ENCODE measurements around the gene PRR19.
A peak's percentile ranks its signal among the peaks of the same experiment; 100 is the strongest.

Gene PRR19

DNA sequence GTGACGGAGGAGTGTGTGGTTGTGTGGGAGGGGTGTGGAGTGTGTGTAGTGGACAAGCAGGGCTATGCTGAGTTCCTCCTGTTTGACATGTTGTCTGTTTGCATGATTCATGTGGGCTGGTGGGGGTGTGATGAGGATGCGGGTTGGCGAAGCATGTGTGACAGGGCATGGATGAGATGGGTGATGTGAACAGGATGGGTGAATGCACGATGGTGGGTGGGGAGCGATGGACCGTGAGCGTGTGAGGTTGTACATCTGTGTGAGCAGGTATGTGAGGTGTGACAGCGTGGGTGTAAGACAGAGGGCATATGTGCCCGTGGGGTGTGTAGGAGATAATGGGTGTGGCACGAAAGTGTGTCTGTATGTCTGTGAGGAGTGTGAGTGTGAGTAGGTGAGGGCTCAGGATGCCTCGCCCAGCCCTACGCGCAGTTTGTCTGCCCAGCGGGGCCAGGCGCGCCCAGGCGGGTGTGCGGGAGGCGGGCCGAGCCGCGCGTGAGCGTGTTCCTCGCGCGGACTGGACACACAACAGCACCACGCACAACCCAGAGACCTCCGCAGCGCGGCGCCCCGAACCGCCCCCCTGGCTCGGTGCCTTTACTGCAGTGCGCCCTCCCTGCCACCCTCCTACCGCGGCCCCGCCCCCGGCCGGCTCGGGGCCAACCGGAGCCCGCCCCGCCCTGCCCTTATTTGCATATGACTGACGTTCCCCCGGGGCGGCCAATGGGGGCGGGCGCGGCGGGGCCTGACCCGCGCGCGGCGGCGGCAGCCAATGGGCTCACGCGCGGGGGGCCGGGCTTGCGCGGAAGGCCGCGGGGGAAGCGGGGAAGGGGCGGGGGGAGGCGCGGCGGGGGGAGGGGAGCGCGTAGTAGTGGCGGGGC lies 18.5 kb upstream of the PRR19 start:
- peak; percentile 85 for DNase-seq (ENCODE audit: low read depth)

DNA sequence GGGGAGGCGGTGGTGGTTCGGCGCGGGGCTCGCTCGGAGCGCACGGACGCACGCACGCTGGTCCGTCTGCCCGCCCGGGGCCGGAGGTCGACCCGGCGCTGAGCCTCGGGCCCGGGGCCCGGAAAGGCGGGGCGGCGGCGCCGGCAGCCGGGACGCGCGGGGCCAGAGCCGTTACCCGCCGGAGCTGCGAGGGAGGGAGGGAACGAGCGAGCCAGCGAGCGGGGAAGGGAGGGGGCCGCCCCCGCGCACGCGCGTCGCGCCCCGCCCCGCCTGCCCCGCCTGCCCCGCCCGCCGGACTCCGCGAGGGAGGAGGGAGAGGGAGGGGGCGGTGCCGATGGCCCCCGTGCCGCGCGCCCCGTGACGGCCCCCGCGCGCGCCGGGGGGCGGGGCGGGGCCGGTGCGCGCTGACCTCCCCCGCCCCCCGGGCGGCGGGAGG lies 17.8 kb upstream of the PRR19 start:
- DNase-seq (ENCODE audit: low read depth) = no peak

DNA sequence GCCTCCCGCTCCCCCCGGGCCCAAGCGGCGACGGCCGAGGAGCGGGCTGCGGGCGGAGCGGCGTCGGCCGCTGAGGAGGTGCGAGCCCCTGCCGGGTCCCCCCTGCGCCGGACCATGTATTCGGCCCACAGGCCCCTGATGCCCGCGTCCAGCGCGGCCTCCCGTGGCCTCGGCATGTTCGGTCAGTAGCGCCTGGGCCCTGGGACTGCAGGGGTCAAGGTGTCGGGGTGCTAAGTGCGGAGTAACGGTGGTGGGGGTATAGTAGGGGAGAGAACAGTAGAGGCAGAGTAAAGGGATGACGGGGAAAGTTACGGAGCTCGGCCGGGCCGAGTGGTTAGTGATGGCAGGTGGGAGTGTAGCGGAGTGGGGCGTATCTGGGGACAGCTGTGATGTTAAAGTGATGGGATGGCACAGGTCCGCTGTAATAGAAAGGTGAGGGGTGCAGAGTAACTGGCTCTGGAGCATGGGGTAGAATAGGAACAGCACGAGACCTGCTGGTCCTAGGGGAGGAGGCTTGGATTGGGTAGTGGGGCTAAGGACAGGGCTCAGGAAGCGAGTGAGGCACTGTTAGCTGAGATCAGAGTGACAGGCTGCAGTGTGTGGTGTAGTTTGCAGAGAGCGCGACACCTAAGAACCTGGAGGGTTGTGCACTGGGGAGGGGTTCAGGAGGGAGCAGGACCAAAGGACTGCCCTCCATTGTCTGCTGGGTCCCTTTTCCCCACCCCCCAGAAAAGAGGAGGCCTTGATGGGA lies 17.2 kb upstream of the PRR19 start:
- DNase-seq (ENCODE audit: low read depth) = no peak

DNA sequence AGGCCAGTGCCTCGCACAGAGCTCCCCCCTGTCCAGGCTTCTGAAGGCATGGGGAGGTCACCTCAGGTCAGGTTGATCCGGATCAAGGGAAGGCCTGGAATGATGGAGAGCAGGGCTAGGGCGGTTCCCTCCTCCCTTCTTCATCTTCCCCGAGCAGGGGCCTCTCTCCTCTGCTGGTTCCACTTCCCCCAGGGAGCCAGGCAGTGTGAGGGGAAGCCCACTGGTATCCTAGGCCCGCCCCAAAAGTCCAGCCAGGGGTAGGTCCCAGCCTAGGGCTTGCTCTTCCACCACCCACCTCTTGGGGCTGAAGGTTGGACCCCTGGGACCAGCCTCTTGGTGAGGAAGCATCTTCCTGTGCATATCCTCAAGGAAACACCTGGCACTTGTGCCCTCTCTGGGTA lies 16.4 kb upstream of the PRR19 start:
- DNase-seq (ENCODE audit: low read depth) = no peak

DNA sequence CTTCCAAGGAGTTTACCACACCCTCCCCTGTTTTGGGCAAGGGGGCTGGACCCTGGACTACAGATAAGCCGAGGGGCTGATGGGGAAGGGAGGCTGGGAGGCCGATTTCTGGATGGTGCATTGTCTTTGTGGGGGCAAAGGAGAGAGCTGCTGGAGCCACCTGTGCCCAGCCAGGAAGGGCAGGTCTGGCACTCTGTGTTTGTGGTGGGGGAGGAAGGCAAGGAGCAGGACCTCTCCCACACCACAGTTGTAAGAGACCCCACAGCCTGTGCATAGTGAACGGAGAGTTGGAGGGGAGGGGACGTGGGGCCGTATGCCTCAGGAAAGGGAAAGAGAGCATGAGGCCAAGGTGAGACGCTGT lies 16.0 kb upstream of the PRR19 start:
- no peak for DNase-seq (ENCODE audit: low read depth)

DNA sequence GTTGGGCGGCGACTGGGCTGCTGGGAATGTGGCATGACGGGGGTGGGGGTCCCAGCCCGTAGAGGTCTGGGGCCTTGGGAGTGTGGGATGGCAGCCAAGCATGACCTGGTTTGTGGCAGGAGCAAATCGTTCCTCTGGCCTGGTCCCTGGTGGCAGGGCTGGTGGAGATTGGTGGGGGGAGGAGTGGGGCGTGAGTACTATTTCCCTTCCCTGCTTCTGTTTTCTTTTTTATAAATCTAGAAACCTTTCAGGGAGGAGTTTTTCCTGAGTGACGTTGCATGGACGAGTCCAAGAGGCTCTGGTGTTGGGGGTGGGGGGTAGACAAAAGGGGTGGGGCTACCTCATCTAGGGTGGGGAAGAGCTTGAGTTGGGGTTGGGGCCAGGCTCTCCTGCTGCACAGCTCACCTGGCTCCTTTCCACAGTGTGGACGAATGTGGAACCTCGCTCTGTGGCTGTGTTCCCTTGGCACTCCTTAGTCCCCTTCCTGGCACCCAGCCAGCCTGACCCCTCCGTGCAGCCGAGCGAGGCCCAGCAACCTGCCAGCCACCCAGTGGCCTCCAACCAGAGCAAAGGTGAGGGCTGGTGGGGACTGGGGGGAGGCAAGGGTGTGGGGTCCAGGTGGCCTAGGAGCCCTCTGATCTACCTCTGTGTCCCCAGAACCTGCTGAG lies 15.4 kb upstream of the PRR19 start:
- no peak for DNase-seq (ENCODE audit: low read depth)

DNA sequence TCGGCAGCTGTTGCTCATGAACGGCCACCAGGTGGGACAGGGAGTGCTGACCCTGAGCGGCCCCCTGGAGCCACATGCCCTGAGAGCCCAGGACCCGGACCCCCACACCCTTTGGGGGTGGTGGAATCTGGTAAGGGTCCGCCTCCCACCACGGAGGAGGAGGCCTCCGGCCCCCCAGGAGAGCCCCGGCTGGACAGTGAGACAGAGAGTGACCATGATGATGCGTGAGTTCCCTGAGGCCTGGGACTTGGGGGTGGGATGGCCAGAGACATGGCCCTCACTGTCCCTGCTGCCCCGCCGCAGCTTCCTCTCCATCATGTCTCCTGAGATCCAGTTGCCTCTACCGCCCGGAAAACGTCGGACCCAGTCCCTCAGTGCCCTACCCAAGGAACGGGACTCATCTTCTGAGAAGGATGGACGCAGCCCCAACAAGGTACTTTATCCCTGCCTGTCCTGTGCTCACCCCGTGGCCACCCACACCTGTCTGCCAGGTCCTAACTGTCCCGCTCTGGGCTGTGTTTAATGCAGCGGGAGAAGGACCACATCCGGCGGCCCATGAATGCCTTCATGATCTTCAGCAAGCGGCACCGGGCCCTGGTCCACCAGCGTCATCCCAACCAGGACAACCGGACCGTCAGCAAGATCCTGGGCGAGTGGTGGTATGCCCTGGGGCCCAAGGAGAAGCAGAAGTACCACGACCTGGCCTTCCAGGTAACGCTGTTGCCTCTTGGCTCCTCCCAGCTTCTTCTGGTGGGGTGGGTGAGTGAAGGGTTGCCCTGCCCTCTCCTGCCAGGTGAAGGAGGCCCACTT lies 14.7 kb upstream of the PRR19 start:
- no peak for DNase-seq (ENCODE audit: low read depth)

DNA sequence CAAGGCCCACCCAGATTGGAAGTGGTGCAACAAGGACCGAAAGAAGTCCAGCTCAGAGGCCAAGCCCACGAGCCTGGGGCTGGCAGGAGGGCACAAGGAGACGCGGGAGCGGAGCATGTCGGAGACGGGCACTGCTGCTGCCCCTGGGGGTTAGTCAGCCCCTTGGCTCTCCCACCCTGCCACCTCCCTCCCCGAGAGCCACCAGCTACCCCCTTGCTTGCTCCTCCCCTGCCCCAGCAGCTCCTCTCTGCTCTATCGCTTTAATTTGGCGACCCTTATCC lies 14.2 kb upstream of the PRR19 start:
- DNase-seq (ENCODE audit: low read depth) = no peak

DNA sequence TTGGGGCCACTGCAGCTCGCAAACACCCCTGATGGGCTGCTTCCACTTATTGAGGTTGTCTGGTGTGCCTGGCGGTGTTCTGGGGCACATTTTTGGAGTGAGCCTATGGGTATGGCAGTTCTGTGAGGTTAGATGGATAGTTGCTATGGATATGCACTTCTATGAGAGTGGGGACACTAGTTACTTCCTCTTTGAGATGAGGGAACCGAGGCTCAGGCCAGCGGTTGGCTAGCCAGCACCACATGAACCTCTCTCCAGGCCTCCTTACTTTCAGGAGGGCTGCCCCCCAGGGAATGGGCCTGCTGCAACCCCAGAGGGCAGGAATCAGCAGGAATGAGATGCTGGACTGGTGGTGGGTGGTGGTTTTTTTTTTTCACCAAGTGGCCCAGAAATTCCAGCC lies 13.5 kb upstream of the PRR19 start:
- no peak for DNase-seq (ENCODE audit: low read depth)

DNA sequence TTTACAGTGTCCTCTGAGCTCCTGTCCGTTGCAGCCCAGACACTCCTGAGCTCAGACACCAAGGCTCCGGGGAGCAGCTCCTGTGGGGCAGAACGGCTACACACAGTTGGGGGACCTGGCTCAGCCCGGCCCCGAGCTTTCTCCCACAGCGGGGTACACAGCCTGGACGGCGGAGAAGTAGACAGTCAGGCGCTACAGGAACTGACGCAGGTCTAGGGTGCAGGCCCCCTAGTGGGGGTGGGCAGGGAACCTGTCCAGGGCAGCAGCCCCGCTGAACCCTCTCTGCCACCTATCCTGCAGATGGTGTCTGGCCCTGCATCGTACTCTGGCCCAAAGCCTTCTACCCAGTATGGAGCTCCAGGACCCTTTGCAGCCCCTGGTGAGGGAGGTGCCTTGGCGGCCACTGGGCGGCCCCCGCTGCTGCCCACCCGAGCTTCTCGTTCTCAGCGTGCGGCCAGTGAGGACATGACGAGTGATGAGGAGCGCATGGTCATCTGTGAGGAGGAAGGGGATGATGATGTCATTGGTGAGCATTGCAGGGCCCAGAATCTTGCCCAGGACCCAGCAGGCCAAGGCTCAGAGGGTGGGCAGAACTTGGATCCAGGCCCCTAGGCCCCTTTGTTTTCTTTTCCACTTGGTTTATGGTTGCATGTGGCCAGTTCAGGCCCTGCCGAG lies 12.9 kb upstream of the PRR19 start:
- no peak for DNase-seq (ENCODE audit: low read depth)

DNA sequence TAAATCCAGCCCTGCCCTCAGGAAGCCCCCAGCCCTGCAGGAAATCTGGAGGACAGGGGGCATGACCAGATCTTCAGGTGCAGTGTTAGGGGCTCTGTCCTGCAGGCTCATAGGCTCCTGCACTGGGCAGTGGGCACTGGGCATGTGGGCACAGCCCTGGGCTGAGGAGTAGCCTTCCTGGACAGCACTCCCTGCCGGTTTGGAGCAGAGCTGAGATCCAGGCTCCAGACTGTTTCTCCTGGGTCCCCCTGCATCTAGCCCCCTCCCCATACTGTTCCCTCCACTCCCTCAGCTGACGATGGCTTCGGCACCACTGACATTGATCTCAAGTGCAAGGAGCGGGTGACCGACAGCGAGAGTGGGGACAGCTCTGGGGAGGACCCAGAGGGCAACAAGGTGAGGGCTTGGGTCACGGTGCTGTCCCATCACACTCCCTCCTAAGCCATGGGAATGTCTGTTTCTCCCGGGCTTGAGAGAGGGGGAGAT lies 12.3 kb upstream of the PRR19 start:
- no peak for DNase-seq (ENCODE audit: low read depth)

DNA sequence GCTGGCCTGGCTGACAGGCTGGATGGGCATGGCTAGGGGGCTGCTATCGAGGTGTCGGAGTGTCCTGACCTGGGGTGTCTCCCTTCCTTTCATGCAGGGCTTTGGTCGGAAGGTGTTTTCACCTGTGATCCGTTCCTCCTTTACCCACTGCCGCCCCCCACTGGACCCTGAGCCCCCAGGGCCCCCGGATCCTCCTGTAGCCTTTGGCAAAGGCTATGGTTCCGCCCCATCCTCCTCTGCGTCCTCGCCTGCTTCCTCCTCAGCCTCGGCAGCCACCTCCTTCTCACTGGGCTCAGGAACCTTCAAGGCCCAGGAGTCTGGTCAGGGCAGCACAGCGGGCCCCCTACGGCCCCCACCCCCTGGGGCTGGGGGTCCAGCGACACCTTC lies 11.8 kb upstream of the PRR19 start:
- no peak for DNase-seq (ENCODE audit: low read depth)

DNA sequence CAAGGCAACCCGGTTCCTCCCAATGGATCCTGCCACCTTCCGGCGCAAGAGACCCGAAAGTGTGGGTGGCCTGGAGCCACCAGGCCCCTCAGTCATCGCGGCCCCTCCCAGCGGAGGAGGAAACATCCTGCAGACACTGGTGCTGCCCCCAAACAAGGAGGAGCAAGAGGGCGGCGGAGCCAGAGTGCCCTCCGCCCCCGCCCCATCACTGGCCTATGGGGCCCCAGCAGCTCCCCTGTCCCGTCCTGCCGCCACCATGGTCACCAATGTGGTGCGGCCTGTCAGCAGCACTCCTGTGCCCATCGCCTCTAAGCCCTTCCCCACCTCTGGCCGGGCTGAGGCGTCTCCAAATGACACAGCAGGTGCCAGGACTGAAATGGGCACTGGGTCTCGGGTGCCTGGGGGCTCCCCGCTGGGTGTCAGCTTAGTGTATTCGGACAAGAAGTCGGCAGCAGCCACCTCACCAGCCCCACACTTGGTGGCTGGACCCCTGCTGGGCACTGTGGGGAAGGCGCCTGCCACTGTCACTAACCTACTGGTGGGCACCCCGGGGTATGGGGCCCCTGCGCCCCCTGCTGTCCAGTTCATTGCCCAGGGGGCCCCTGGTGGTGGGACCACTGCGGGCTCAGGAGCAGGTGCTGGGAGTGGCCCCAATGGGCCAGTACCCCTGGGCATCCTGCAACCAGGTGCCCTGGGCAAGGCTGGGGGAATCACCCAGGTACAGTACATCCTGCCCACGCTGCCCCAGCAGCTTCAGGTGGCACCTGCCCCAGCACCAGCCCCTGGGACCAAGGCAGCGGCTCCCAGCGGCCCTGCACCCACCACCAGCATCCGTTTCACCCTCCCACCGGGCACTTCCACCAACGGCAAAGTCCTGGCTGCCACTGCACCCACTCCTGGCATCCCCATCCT lies 11.2 kb upstream of the PRR19 start:
- DNase-seq (ENCODE audit: low read depth) = no peak

DNA sequence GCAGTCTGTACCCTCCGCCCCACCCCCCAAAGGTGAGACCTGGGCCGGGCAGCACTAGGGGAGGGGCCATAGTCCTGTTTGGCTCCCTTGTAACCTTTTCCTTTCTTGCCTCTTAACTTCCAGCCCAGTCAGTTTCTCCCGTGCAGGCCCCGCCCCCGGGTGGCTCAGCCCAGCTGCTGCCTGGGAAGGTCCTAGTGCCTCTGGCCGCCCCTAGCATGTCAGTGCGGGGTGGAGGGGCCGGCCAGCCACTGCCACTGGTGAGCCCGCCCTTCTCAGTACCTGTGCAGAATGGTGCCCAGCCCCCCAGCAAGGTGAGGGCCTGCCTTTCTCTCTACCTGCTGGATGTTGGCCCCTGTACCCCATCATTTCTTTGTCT lies 10.5 kb upstream of the PRR19 start:
- DNase-seq (ENCODE audit: low read depth) = no peak

DNA sequence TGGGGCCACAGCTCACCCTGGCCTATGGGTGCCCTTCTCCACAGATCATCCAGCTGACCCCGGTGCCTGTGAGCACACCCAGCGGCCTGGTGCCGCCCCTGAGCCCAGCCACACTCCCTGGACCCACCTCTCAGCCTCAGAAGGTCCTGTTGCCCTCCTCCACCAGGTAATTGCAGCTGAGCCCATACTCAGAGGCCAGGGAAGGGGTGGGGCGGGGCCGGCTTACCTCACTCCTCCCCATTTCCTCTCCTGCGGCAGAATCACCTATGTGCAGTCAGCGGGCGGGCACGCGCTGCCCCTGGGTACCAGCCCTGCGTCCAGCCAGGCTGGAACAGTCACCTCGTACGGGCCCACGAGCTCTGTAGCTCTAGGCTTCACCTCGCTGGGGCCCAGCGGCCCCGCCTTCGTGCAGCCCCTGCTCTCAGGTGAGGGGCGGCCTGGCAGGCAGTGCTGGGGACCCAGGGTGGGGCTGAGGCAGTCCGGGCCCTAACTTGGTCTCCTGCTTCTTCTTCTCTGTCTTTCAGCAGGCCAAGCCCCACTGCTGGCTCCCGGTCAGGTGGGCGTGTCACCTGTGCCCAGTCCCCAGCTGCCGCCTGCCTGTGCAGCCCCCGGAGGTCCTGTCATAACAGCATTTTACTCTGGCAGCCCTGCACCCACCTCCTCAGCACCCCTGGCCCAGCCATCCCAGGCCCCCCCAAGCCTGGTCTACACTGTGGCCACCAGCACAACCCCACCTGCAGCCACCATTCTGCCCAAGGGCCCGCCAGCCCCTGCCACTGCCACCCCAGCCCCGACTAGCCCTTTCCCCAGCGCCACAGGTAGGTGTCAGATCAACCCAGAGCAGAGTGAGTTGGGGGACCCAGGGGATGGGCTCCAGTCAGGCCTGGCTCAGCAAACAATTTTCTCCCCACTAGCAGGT lies 9.6 kb upstream of the PRR19 start:
- no peak for DNase-seq (ENCODE audit: low read depth)

DNA sequence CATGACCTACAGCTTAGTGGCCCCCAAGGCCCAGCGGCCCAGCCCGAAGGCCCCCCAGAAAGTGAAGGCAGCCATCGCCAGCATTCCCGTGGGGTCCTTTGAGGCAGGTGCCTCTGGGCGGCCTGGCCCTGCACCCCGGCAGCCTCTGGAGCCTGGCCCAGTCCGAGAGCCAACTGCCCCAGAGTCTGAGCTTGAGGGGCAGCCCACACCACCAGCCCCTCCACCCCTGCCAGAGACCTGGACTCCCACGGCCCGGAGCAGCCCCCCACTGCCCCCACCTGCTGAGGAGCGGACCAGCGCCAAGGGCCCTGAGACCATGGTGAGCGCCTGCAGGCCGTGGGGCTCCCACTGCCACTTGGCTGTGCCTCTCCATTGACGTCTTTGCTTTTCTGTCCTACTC lies 9.0 kb upstream of the PRR19 start:
- DNase-seq (ENCODE audit: low read depth) = no peak

DNA sequence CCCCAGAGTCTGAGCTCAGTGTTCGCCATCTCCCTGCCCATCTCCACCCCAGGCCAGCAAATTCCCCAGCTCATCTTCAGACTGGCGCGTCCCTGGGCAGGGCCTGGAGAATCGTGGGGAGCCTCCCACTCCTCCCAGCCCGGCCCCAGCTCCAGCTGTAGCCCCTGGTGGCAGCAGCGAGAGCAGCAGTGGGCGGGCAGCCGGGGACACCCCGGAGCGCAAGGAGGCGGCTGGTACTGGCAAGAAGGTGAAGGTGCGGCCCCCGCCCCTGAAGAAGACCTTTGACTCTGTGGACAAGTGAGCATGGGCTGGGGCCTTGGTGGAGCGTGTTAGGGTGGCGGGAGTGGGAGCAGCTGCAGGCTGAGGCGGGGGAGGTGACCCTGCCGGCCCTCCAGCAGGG lies 8.4 kb upstream of the PRR19 start:
- DNase-seq (ENCODE audit: low read depth) = no peak

DNA sequence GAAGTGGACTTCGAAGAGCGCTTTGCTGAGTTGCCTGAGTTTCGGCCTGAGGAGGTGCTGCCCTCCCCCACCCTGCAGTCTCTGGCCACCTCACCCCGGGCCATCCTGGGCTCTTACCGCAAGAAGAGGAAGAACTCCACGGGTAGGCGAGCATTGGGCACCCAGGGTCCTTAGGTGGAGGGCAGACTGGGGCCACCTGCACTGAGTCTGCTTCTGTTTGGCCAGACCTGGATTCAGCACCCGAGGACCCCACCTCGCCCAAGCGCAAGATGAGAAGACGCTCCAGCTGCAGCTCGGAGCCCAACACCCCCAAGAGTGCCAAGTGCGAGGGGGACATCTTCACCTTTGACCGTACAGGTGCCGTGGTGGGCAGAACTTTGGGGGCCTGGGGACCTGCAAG lies 8.0 kb upstream of the PRR19 start:
- no peak for DNase-seq (ENCODE audit: low read depth)

DNA sequence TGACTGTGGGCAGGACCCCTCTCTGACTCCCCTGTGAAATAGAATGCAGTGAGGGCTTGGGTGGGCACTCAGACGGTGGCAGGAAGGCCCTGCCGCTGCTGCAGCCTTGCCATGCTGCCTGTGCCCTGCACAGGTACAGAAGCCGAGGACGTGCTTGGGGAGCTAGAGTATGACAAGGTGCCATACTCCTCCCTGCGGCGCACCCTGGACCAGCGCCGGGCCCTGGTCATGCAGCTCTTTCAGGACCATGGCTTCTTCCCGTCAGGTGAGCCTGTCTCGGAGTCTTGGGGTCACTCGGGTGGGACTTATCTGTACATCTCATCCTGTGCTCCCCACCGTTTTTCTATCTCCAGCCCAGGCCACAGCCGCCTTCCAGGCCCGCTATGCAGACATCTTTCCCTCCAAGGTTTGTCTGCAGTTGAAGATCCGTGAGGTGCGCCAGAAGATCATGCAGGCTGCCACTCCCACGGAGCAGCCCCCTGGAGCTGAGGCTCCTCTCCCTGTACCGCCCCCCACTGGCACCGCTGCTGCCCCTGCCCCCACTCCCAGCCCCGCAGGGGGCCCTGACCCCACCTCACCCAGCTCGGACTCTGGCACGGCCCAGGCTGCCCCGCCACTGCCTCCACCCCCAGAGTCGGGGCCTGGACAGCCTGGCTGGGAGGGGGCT lies 7.3 kb upstream of the PRR19 start:
- DNase-seq (ENCODE audit: low read depth) = no peak
